Rectal smooth muscle tissue (tissue), 1 donor: ENCODE measurements around the gene ARAF.

Source experiments
- H3K27ac ChIP-seq: one replicate; pipeline ENCODE4 v1.7.0; 2013; ENCODE audit warnings: low read depth, low read length, inconsistent platforms
- H3K27me3 ChIP-seq: one replicate; pipeline ENCODE4 v1.7.0; 2013; ENCODE audit warnings: low read length; ENCODE audit not compliant: control insufficient read depth, insufficient read depth
- H3K36me3 ChIP-seq: one replicate; pipeline ENCODE4 v1.7.0; 2013; ENCODE audit warnings: low read length; ENCODE audit not compliant: control insufficient read depth, insufficient read depth
- H3K4me1 ChIP-seq: one replicate; pipeline ENCODE4 v1.7.0; 2013; ENCODE audit warnings: low read length; ENCODE audit not compliant: control insufficient read depth, insufficient read depth
- H3K4me3 ChIP-seq: one replicate; pipeline ENCODE4 v1.7.0; 2013; ENCODE audit warnings: low read length
- H3K9ac ChIP-seq: one replicate; pipeline ENCODE4 v1.7.0; 2013; ENCODE audit warnings: low read length

The ARAF gene

GRCh38 chrX:47540754-47541538 is 20.1 kb upstream of the ARAF start:
- H3K27ac ChIP-seq: peak overlapping the region; percentile 60
- peaks cover 3% of the 10 kb centered on the region for H3K4me1 ChIP-seq
- H3K36me3 ChIP-seq: no peaks in the 10 kb centered on the region
- no peaks in the 10 kb centered on the region for H3K27me3 ChIP-seq
- no peak overlapping the region for H3K9ac ChIP-seq
- H3K4me3 ChIP-seq: no peak overlapping the region

- Histone ChIP-seq H3K36me3 (no peaks in the 10 kb centered on the region), H3K27me3 (no peaks in the 10 kb centered on the region), H3K27ac (no peak overlapping the region), H3K4me3 (no peak overlapping the region), H3K4me1 (peaks cover 3% of the 10 kb centered on the region), H3K9ac (no peak overlapping the region)
Measured at GRCh38 chrX:47543496-47543895, 17.5 kb upstream of the ARAF start.

- H3K4me1 ChIP-seq: no peaks in the 10 kb centered on the region
- peak overlapping the region; percentile 85 for H3K27ac ChIP-seq
- H3K4me3 ChIP-seq: peak overlapping the region; percentile 63
- H3K27me3 ChIP-seq: no peaks in the 10 kb centered on the region
- H3K9ac ChIP-seq: peak overlapping the region; percentile 66
- no peaks in the 10 kb centered on the region for H3K36me3 ChIP-seq
Measured at GRCh38 chrX:47556045-47556623, 4.9 kb upstream of the ARAF start.

- Histone ChIP-seq H3K4me3 (no peak overlapping the region), H3K36me3 (no peaks in the 10 kb centered on the region), H3K27ac (no peak overlapping the region), H3K9ac (no peak overlapping the region), H3K27me3 (no peaks in the 10 kb centered on the region), H3K4me1 (peaks cover 2% of the 10 kb centered on the region)
Measured at GRCh38 chrX:47558436-47558835, 2.6 kb upstream of the ARAF start.

GRCh38 chrX:47560179-47560933 is 649 bp upstream of the ARAF start:
- Histone ChIP-seq H3K27ac (peak overlapping the region; percentile 96), H3K4me1 (peaks cover 2% of the 10 kb centered on the region), H3K4me3 (peak overlapping the region; percentile 64), H3K27me3 (no peaks in the 10 kb centered on the region), H3K9ac (peak overlapping the region; percentile 40), H3K36me3 (peaks cover 8% of the 10 kb centered on the region)

- H3K27me3 ChIP-seq: no peaks in the 10 kb centered on the region
- peaks cover 8% of the 10 kb centered on the region for H3K36me3 ChIP-seq
- H3K27ac ChIP-seq: peak overlapping the region; percentile 96
- H3K4me1 ChIP-seq: peaks cover 2% of the 10 kb centered on the region
- peak overlapping the region; percentile 76 for H3K4me3 ChIP-seq
- peak overlapping the region; percentile 67 for H3K9ac ChIP-seq
Measured at GRCh38 chrX:47561659-47562151, 700 bp downstream of the ARAF start.

- Histone ChIP-seq H3K27ac (no peak overlapping the region), H3K4me1 (peaks cover 2% of the 10 kb centered on the region), H3K27me3 (no peaks in the 10 kb centered on the region), H3K36me3 (peaks cover 15% of the 10 kb centered on the region), H3K4me3 (peak overlapping the region; percentile 4), H3K9ac (no peak overlapping the region)
Measured at GRCh38 chrX:47562615-47563243, 1.7 kb downstream of the ARAF start.

- Histone ChIP-seq H3K36me3 (peaks cover 19% of the 10 kb centered on the region), H3K27ac (no peak overlapping the region), H3K27me3 (no peaks in the 10 kb centered on the region), H3K4me3 (no peak overlapping the region), H3K4me1 (peaks cover 2% of the 10 kb centered on the region), H3K9ac (no peak overlapping the region)
Measured at GRCh38 chrX:47563801-47564315, 2.9 kb downstream of the ARAF start.

- no peaks in the 10 kb centered on the region for H3K27me3 ChIP-seq
Measured at GRCh38 chrX:47564438-47565085, 3.6 kb downstream of the ARAF start.

GRCh38 chrX:47566841-47567240 is 5.8 kb downstream of the ARAF start:
- H3K27ac ChIP-seq: no peak overlapping the region
- H3K27me3 ChIP-seq: no peaks in the 10 kb centered on the region
- no peak overlapping the region for H3K4me3 ChIP-seq
- H3K9ac ChIP-seq: no peak overlapping the region
- H3K36me3 ChIP-seq: peaks cover 23% of the 10 kb centered on the region
- peaks cover 2% of the 10 kb centered on the region for H3K4me1 ChIP-seq

More at GRCh38 chrX:47564438-47565085, 3.6 kb downstream of the ARAF start:
- H3K36me3 ChIP-seq: peaks cover 19% of the 10 kb centered on the region
- H3K9ac ChIP-seq: no peak overlapping the region
- peaks cover 2% of the 10 kb centered on the region for H3K4me1 ChIP-seq
- H3K27ac ChIP-seq: no peak overlapping the region
- no peak overlapping the region for H3K4me3 ChIP-seq

GRCh38 chrX:47568656-47569295 is 7.8 kb downstream of the ARAF start:
- Histone ChIP-seq H3K4me3 (no peak overlapping the region), H3K27me3 (no peaks in the 10 kb centered on the region), H3K36me3 (peaks cover 23% of the 10 kb centered on the region), H3K4me1 (no peaks in the 10 kb centered on the region), H3K27ac (no peak overlapping the region), H3K9ac (no peak overlapping the region)
